KMS-11 (cell line): ENCODE measurements around the gene LIN7B.
A peak's percentile ranks its signal among the peaks of the same experiment; 100 is the strongest.

Experiments
- H2AFZ ChIP-seq: fragments of 200-600 bp; sonication (generic); 2 replicates; pipeline ENCODE4 v1.6.1; 2016; ENCODE audit warnings: antibody characterized with exemption, mixed run types, low read depth
- H3K27ac ChIP-seq: fragments of 200-600 bp; sonication (generic); 2 replicates; pipeline ENCODE4 v1.6.1; 2016; ENCODE audit warnings: mild to moderate bottlenecking, mixed run types
- H3K27me3 ChIP-seq: fragments of 200-600 bp; sonication (generic); 2 replicates; pipeline ENCODE4 v1.6.1; 2017; ENCODE audit warnings: mild to moderate bottlenecking, low read depth, mixed run types, moderate library complexity; ENCODE audit not compliant: insufficient read depth
- H3K36me3 ChIP-seq: fragments of 200-600 bp; sonication (generic); 2 replicates; pipeline ENCODE4 v1.6.1; 2017; ENCODE audit warnings: mild to moderate bottlenecking, mixed run types; ENCODE audit not compliant: insufficient read depth
- H3K4me1 ChIP-seq: fragments of 200-600 bp; sonication (generic); 2 replicates; pipeline ENCODE4 v1.6.1; 2016; ENCODE audit warnings: mild to moderate bottlenecking, low read depth, mixed run types; ENCODE audit not compliant: poor library complexity, severe bottlenecking
- H3K4me2 ChIP-seq: fragments of 200-600 bp; sonication (generic); 2 replicates; pipeline ENCODE4 v1.7.0; 2016; ENCODE audit warnings: mild to moderate bottlenecking, mixed run types
- H3K4me3 ChIP-seq: fragments of 200-600 bp; sonication (generic); IDR thresholded peaks from 2 replicates; pipeline ENCODE4 v1.6.1; 2017; ENCODE audit warnings: low read depth, low read length, mixed read lengths; ENCODE audit not compliant: insufficient read depth
- H3K79me2 ChIP-seq: fragments of 200-600 bp; sonication (generic); 2 replicates; pipeline ENCODE4 v1.6.1; 2016; ENCODE audit warnings: low read depth, mixed run types; ENCODE audit not compliant: insufficient read depth
- H3K9ac ChIP-seq: fragments of 200-600 bp; sonication (generic); 2 replicates; pipeline ENCODE4 v1.6.1; 2016; ENCODE audit warnings: mild to moderate bottlenecking, mixed run types
- H4K20me1 ChIP-seq: fragments of 200-600 bp; sonication (generic); 2 replicates; pipeline ENCODE4 v1.6.1; 2016; ENCODE audit warnings: mild to moderate bottlenecking, mixed run types; ENCODE audit not compliant: insufficient read depth
- CTCF ChIP-seq: fragments of 200-600 bp; sonication (generic); conservative IDR thresholded peaks from 2 replicates; pipeline ENCODE4 v1.6.1; 2017; ENCODE audit warnings: low read depth, mild to moderate bottlenecking, antibody characterized with exemption, low read length, moderate library complexity, mixed read lengths

The LIN7B gene

GRCh38 chr19:49092686-49093085 is 21.5 kb upstream of the LIN7B start:
- Histone ChIP-seq H3K27me3 (no peaks in the 10 kb centered on the region), H3K79me2 (peaks cover 50% of the 10 kb centered on the region), H3K9ac (no peak overlapping the region), H4K20me1 (peaks cover 23% of the 10 kb centered on the region), H3K27ac (no peak overlapping the region), H2AFZ (no peak overlapping the region), H3K4me2 (no peak overlapping the region), H3K4me1 (peaks cover 30% of the 10 kb centered on the region), H3K36me3 (peaks cover 23% of the 10 kb centered on the region; the same call in 1 of the 2 replicates), H3K4me3 (no peak overlapping the region)
- TF ChIP-seq CTCF, result no peak

GRCh38 chr19:49094505-49095482 is 19.4 kb upstream of the LIN7B start:
- H4K20me1 ChIP-seq, result peaks cover 12% of the 10 kb centered on the region
- H3K79me2 ChIP-seq, result peaks cover 40% of the 10 kb centered on the region
- H3K27ac ChIP-seq, result no peak overlapping the region
- no peak overlapping the region for H3K9ac ChIP-seq
- H3K4me2 ChIP-seq, result no peak overlapping the region
- no peaks in the 10 kb centered on the region for H3K27me3 ChIP-seq
- no peak overlapping the region for H2AFZ ChIP-seq
- no peak for TF ChIP-seq CTCF
- peaks cover 18% of the 10 kb centered on the region; the same call in 1 of the 2 replicates for H3K36me3 ChIP-seq
- H3K4me1 ChIP-seq, result peaks cover 32% of the 10 kb centered on the region
- no peak overlapping the region for H3K4me3 ChIP-seq

DNA sequence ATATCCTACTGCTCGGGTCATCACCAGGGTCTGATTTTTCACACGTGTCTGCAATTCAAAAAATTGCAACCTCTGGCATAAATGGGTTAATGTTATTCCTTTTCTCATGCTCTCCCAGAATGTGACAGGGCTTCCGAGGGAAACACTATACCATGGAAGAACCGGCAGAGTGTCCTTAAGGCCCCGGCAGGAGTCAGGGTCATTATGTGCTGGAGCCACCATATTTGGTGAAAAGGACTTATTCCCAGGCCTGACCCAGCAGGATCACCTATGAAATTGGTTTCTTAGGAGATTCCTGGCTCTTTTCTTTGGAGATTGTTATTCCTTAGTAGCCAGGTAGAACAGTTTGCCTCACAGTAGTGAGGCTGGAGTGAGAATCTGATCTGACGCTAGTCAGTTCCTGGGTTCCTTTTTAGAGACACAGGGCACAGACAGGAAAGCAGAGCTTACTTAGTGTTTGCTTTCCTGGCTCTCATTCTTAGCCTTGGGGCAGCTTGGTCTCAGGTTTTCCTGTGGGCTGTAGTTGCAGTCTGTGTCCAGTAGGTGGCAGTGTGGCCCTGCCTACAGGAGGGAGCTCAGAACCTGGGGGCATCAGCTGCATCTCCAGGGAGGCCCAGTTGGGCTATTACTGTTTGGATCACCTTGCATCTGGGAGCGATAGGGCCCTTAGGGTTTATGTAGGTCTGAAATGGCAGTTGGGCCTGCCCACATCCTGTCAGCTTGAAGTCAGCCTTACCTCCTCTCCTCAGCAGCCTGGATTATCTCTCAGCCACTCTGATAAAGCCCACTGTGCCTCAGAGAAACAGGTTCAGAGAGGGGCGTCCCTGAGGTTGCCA is 16.5 kb upstream of the LIN7B start:
- peaks cover 7% of the 10 kb centered on the region; the same call in 1 of the 2 replicates for H4K20me1 ChIP-seq
- H3K27ac ChIP-seq, result no peak overlapping the region
- no peak overlapping the region for H3K9ac ChIP-seq
- no peaks in the 10 kb centered on the region for H3K27me3 ChIP-seq
- no peak overlapping the region for H3K4me2 ChIP-seq
- H3K36me3 ChIP-seq, result peaks cover 4% of the 10 kb centered on the region; the same call in 1 of the 2 replicates
- H3K4me3 ChIP-seq, result no peak overlapping the region
- TF ChIP-seq CTCF, result peak; percentile 99
- H3K79me2 ChIP-seq, result peaks cover 18% of the 10 kb centered on the region
- H2AFZ ChIP-seq, result no peak overlapping the region
- H3K4me1 ChIP-seq, result peaks cover 10% of the 10 kb centered on the region

- TF ChIP-seq CTCF, result no peak
- Histone ChIP-seq H4K20me1 (peaks cover 7% of the 10 kb centered on the region; the same call in 1 of the 2 replicates), H3K27me3 (no peaks in the 10 kb centered on the region), H3K9ac (no peak overlapping the region), H3K4me3 (no peak overlapping the region), H3K4me1 (peaks cover 10% of the 10 kb centered on the region), H2AFZ (no peak overlapping the region), H3K36me3 (no peaks in the 10 kb centered on the region; the same call in 1 of the 2 replicates), H3K27ac (no peak overlapping the region), H3K79me2 (peaks cover 18% of the 10 kb centered on the region), H3K4me2 (no peak overlapping the region)
Observed at GRCh38 chr19:49098795-49099194, 15.4 kb upstream of the LIN7B start.
